Pancreas (tissue), 10 donors: ENCODE results near the gene LARGE2. TPM values are rescaled to one million over a fixed set of nuclear protein-coding genes. Genes with fewer than 3 reads are reported as not detected.
A peak's percentile ranks its signal among the peaks of the same experiment; 100 is the strongest.

Source experiments
- ATAC-seq, 4 donors: fragments of 200-7000 bp; cut with Tn5 transposase; one replicate each; pipeline versions ENCODE4 v1.8.0 to v1.9.1; 2020; ENCODE audit warnings: mild to moderate bottlenecking in 4 of 4, moderate library complexity in 4 of 4
- DNase-seq, 6 donors: peaks; one replicate each; pipeline ENCODE4 v3.0.0-alpha.2; 2020
- FAIRE-seq: peaks from 2 replicates; lab custom pipeline; 2012; peaks lifted over from hg19 to GRCh38; lab: Jason Lieb, UNC
- H3K27ac ChIP-seq, 4 donors: fragments of 200-600 bp; sonication (generic); 1 replicate in 3 of 4; 2 replicates in 1 of 4; pipeline versions ENCODE4 v1.5.0 to v1.8.0; 2020
- H3K27me3 ChIP-seq, 4 donors: fragments of 200-600 bp; one replicate each; pipeline ENCODE4 v1.8.0; 2021
- H3K36me3 ChIP-seq, 3 donors: fragments of 200-600 bp; sonication (generic) in 1 of 3; one replicate each; pipeline versions ENCODE4 v1.5.0 to v1.8.0; 2020 to 2021
- H3K4me1 ChIP-seq, 3 donors: fragments of 200-600 bp; one replicate each; pipeline ENCODE4 v1.8.0; 2021
- H3K4me3 ChIP-seq, 4 donors: fragments of 200-600 bp; sonication (generic) in 2 of 4; one replicate each; pipeline versions ENCODE4 v1.5.0 to v1.8.0; 2020 to 2021
- H3K9me3 ChIP-seq, 4 donors: fragments of 200-600 bp; one replicate each; pipeline ENCODE4 v1.8.0; 2021
- CTCF ChIP-seq, 4 donors: fragments of 200-600 bp; sonication (generic) in 3 of 4; IDR thresholded peaks; one replicate each; pipeline versions ENCODE4 v1.5.0 to v1.8.0; 2021; ENCODE audit warnings: antibody characterized with exemption in 4 of 4
- WGBS, 2 donors: extraction: QIAGEN DNeasy Blood & Tissue Kit; methylation state at CpG; one replicate each; pipeline ENCODE4 v1.1.7; 2013; 5-methylcytosine and 5-hydroxymethylcytosine counted together
- intact Hi-C, 3 donors: fragments of 100-400 bp; cut with DNase I; formaldehyde crosslinking; loops; one replicate each; pipeline versions ENCODE4 v1.11.1 to v1.14.2; 2022
- polyA plus RNA-seq, 2 donors: library from polyadenylated mRNA; stranded (reverse); fragments of 200-250 nt; gene quantifications; one replicate each; pipeline ENCODE4 v1.2.3, GENCODE V29; 2013
- total RNA-seq, 6 donors: library from RNA; stranded (reverse); fragmentation: NEBNext Ultra II Directional in 4 of 6; extraction: Animal tissue kit (Norgen Biotek cat#: 25700) in 4 of 6; gene quantifications; one replicate each; pipeline versions ENCODE4 v1.2.1 to v1.2.4, GENCODE V29; 2021 to 2023
- donor health status: healthy with polysubstance abuse.
- donor health status: DM: no; HTN: no; CAD: no; lungs with moderate emphysema.
- donor health status: DM: no; HTN: no; CAD: no.
- donor health status: control.
- donor health status: control.
- donor health status: Bipolar disorder and iron deficiency.
- donor health status: DM: yes; HTN: yes; CAD: no.
- donor health status: DM: no; HTN: no; CAD: no.
- donor health status: DM: no; HTN: no; CAD: no.
- donor health status: DM: yes; HTN: yes; CAD: no.

The LARGE2 gene
- total and polyA plus RNA-seq, 8 donors, result 9.0 to 48.4 (median 18.2) TPM

- DNase-seq, result peak; percentile 92 to 99 (median 98)
- Histone ChIP-seq H3K9me3 (no peaks in the 10 kb centered on the region), H3K4me1 (peaks cover 18 to 21% (median 19%) of the 10 kb centered on the region in 3 donors), H3K36me3 (peaks cover 0 to 19% (median 18%) of the 10 kb centered on the region in 3 donors), H3K27ac (peak within 1 kb of the TSS; percentile 80 to 93 (median 88)), H3K27me3 (no peaks in the 10 kb centered on the region), H3K4me3 (peak within 1 kb of the TSS; percentile 65 to 95 (median 92))
- WGBS, 2 donors, result 0 to 1% methylated on average over 40 to 45 of the region's 45 CpGs
- peak; percentile 9 for FAIRE-seq
- no peak for TF ChIP-seq CTCF (IDR thresholded peaks at IDR 0.05)
- intact Hi-C loops, result loop anchor here in 1 of 3 donors (10.0 kb wide), 1 partner anchor 53 kb away; no protein-coding TSS in a partner anchor
- ATAC-seq, result peak; percentile 72 to 90 (median 76)
These were observed 4.7 kb upstream of the LARGE2 start, which contains the start of gene PEX16 for GRCh38 chr11:45917623-45918330. Gene PEX16 (minus strand): TSS chr11:45917877. CDS start chr11:45917811, 66 bp downstream.

GRCh38 chr11:45918331-45918941 lies 4.0 kb upstream of the LARGE2 start:
- ATAC-seq, result peak; percentile 55 to 79 (median 64)
- H3K4me3 ChIP-seq, result peak overlapping the region; percentile 65 to 95 (median 92)
- FAIRE-seq, result no peak
- H3K4me1 ChIP-seq, result peaks cover 18 to 21% (median 19%) of the 10 kb centered on the region in 3 donors
- no peak for TF ChIP-seq CTCF (IDR thresholded peaks at IDR 0.05)
- 0 to 1% methylated on average over 38 of the region's 38 CpGs for WGBS, 2 donors
- H3K36me3 ChIP-seq, result peaks cover 0 to 13% (median 13%) of the 10 kb centered on the region in 3 donors
- intact Hi-C loops, result loop anchor here in 1 of 3 donors (10.0 kb wide), 1 partner anchor 54 kb away; no protein-coding TSS in a partner anchor
- DNase-seq, result peak; percentile 82 to 93 (median 86)
- peak overlapping the region; percentile 80 to 93 (median 88) for H3K27ac ChIP-seq
- H3K27me3 ChIP-seq, result no peaks in the 10 kb centered on the region
- no peaks in the 10 kb centered on the region for H3K9me3 ChIP-seq

GRCh38 chr11:45918962-45919675 lies 3.3 kb upstream of the LARGE2 start:
- H3K9me3 ChIP-seq, result no peaks in the 10 kb centered on the region
- peak overlapping the region in 2 of 4 donors; percentile 94 to 95 for H3K4me3 ChIP-seq
- peaks cover 18 to 21% (median 19%) of the 10 kb centered on the region in 3 donors for H3K4me1 ChIP-seq
- intact Hi-C loops, result loop anchor here in 1 of 3 donors (10.0 kb wide), 1 partner anchor 54 kb away; no protein-coding TSS in a partner anchor
- H3K27ac ChIP-seq, result peak overlapping the region in 2 of 4 donors; percentile 87 to 89
- no peak for FAIRE-seq
- peak; percentile 3 to 30 (median 20) for DNase-seq
- peaks cover 0 to 7% (median 6%) of the 10 kb centered on the region in 3 donors for H3K36me3 ChIP-seq
- no peak for TF ChIP-seq CTCF (IDR thresholded peaks at IDR 0.05)
- 65 to 77% methylated on average over 7 of the region's 7 CpGs for WGBS, 2 donors
- no peak for ATAC-seq
- H3K27me3 ChIP-seq, result no peaks in the 10 kb centered on the region

GRCh38 chr11:45919806-45920530 lies 2.5 kb upstream of the LARGE2 start:
- H3K36me3 ChIP-seq, result no peaks in the 10 kb centered on the region
- FAIRE-seq, result no peak
- no peak for ATAC-seq
- 80 to 83% methylated on average over 13 of the region's 13 CpGs for WGBS, 2 donors
- intact Hi-C loops, result loop anchor here in 1 of 3 donors (10.0 kb wide), 1 partner anchor 55 kb away; no protein-coding TSS in a partner anchor
- peak; percentile 12 to 52 (median 32) for DNase-seq
- H3K4me3 ChIP-seq, result no peak overlapping the region
- peaks cover 18 to 21% (median 19%) of the 10 kb centered on the region in 3 donors for H3K4me1 ChIP-seq
- TF ChIP-seq CTCF (IDR thresholded peaks at IDR 0.05), result no peak
- H3K27ac ChIP-seq, result peak overlapping the region in 1 of 4 donors; percentile 95
- no peaks in the 10 kb centered on the region for H3K27me3 ChIP-seq
- H3K9me3 ChIP-seq, result no peaks in the 10 kb centered on the region
